ENCODE measurements around the gene CYP3A5.

- TF ChIP-seq CTCF (IDR thresholded peaks at IDR 0.05) (no peak), ZFX (IDR thresholded peaks at IDR 0.05; ENCODE audit: borderline replicate concordance) (no peak)
Measured at GRCh38 chr7:99627513-99627912, 52.3 kb downstream of the CYP3A5 start.

Measured in 22Rv1 (cell line).